NCI-H1092 (cell line): ENCODE measurements around the gene RNU6-1.

ENCODE experiments used
- DNase-seq: peaks from one replicate; lab custom pipeline; 2025; lab: John Stamatoyannopoulos, UW

Gene RNU6-1

GRCh38 chr15:67857220-67857619, 17.4 kb upstream of the RNU6-1 start:
- no peak for DNase-seq

GRCh38 chr15:67855842-67856241, 16.0 kb upstream of the RNU6-1 start:
- no peak for DNase-seq

- DNase-seq = no peak
Observed at GRCh38 chr15:67854358-67854757, 14.5 kb upstream of the RNU6-1 start.

- no peak for DNase-seq
Observed at GRCh38 chr15:67853454-67853853, 13.6 kb upstream of the RNU6-1 start.

GRCh38 chr15:67852418-67852817, 12.6 kb upstream of the RNU6-1 start:
- DNase-seq = no peak

GRCh38 chr15:67850994-67851571, 11.2 kb upstream of the RNU6-1 start:
- DNase-seq = no peak

- DNase-seq = no peak
Observed at GRCh38 chr15:67850336-67850735, 10.5 kb upstream of the RNU6-1 start.

- no peak for DNase-seq
Observed at GRCh38 chr15:67849538-67849937, 9.7 kb upstream of the RNU6-1 start.

- DNase-seq = no peak
Observed at GRCh38 chr15:67845974-67846373, 6.1 kb upstream of the RNU6-1 start.

GRCh38 chr15:67843571-67844387, 3.9 kb upstream of the RNU6-1 start:
- no peak for DNase-seq

GRCh38 chr15:67843092-67843501, 3.3 kb upstream of the RNU6-1 start:
- no peak for DNase-seq

- no peak for DNase-seq
Observed at GRCh38 chr15:67841513-67841762, 1.6 kb upstream of the RNU6-1 start.

GRCh38 chr15:67840749-67841512, 1.1 kb upstream of the RNU6-1 start:
- DNase-seq = no peak

- DNase-seq = no peak
Observed at GRCh38 chr15:67839499-67839928, 331 bp downstream of the RNU6-1 start.

GRCh38 chr15:67838789-67839332, 984 bp downstream of the RNU6-1 start:
- DNase-seq = peak; percentile 41

GRCh38 chr15:67836955-67837354, 2.9 kb downstream of the RNU6-1 start:
- no peak for DNase-seq

- DNase-seq = no peak
Observed at GRCh38 chr15:67836477-67836876, 3.4 kb downstream of the RNU6-1 start.

GRCh38 chr15:67836134-67836455, 3.8 kb downstream of the RNU6-1 start:
- DNase-seq = no peak

- no peak for DNase-seq
Observed at GRCh38 chr15:67835297-67836133, 4.3 kb downstream of the RNU6-1 start.

- no peak for DNase-seq
Observed at GRCh38 chr15:67834581-67835296, 5.1 kb downstream of the RNU6-1 start.

- DNase-seq = no peak
Observed at GRCh38 chr15:67833710-67834511, 5.9 kb downstream of the RNU6-1 start.
